ENCODE data around the gene TMEM256. TPM values are rescaled to one million over a fixed set of nuclear protein-coding genes. Genes with fewer than 3 reads are reported as not detected.

Gene TMEM256
- total RNA-seq, 1 donor from 2014 or later = 66.9 TPM

DNA sequence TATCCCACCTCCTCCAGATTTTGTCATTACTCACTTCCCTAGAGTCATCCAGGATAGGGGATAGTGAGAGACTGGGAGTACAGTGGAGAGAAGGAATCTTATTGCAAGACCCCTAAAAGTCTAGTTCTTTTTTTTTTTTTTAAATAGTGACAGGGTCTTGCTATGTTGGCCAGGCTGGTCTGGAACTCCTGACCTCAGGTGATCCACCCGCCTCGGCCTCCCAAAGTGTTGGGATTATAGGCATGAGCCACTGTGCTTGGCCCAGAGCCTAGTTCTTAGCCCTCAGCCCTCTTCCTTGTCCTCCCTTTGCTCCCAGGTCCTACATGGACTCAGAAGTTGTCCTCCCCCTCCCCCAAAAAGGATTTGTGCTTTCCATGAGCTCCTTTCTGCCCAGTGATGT is 38.2 kb upstream of the TMEM256 start:
- no peaks in the 10 kb centered on the region for H3K36me3 ChIP-seq (ENCODE audit: control insufficient read depth, insufficient read depth, low read length)
- no peak for TF ChIP-seq CTCF (IDR thresholded peaks at IDR 0.05; ENCODE audit: insufficient read depth, low read length, poor library complexity, severe bottlenecking)
- DNase-seq (ENCODE audit: low read depth) = no peak
- H3K4me3 ChIP-seq (ENCODE audit: low read depth, low read length) = no peak overlapping the region
- peaks cover 2% of the 10 kb centered on the region for H3K27me3 ChIP-seq (ENCODE audit: control insufficient read depth, insufficient read depth, low read length)

- Histone ChIP-seq H3K4me3 (ENCODE audit: low read depth, low read length) (no peak overlapping the region), H3K27me3 (ENCODE audit: control insufficient read depth, insufficient read depth, low read length) (peaks cover 2% of the 10 kb centered on the region), H3K36me3 (ENCODE audit: control insufficient read depth, insufficient read depth, low read length) (no peaks in the 10 kb centered on the region)
- DNase-seq (ENCODE audit: low read depth) = no peak
- no peak for TF ChIP-seq CTCF (IDR thresholded peaks at IDR 0.05; ENCODE audit: insufficient read depth, low read length, poor library complexity, severe bottlenecking)
Measured at GRCh38 chr17:7441266-7441665, 37.4 kb upstream of the TMEM256 start.

- Histone ChIP-seq H3K27me3 (ENCODE audit: control insufficient read depth, insufficient read depth, low read length) (peaks cover 2% of the 10 kb centered on the region), H3K4me3 (ENCODE audit: low read depth, low read length) (peak overlapping the region; percentile 51), H3K36me3 (ENCODE audit: control insufficient read depth, insufficient read depth, low read length) (no peaks in the 10 kb centered on the region)
- no peak for TF ChIP-seq CTCF (IDR thresholded peaks at IDR 0.05; ENCODE audit: insufficient read depth, low read length, poor library complexity, severe bottlenecking)
- DNase-seq (ENCODE audit: low read depth) = no peak
Measured at GRCh38 chr17:7440834-7441195, 36.9 kb upstream of the TMEM256 start.

- no peak for DNase-seq (ENCODE audit: low read depth)
Measured at GRCh38 chr17:7440113-7440833, 36.4 kb upstream of the TMEM256 start.

DNA sequence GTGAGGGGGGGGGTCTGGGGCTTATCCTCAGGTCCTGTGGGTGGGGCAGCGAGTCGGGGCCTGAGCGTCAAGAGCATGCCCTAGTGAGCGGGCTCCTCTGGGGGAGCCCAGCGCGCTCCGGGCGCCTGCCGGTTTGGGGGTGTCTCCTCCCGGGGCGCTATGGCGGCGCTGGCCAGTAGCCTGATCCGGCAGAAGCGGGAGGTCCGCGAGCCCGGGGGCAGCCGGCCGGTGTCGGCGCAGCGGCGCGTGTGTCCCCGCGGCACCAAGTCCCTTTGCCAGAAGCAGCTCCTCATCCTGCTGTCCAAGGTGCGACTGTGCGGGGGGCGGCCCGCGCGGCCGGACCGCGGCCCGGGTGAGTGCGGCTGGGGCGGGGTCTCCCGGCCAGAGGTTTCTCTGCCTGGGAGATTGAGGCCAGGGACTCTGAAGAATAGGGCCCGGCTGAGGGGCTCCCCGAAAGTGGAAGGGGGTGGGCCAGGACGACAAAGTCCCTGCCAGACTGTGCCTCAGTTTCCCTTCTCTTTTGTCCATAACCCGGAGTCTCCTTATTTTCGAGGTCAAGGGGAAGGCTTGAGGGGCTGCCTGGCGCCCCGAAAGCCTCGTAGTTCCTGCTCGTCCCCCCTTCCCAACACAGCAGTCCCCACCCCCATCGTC is 35.7 kb upstream of the TMEM256 start, which contains the start of gene FGF11:
FGF11 (plus strand) TSS at position 51 of the 651 bp plus-strand sequence; CDS start at position 160, 109 bp downstream.
- peaks cover 2% of the 10 kb centered on the region for H3K27me3 ChIP-seq (ENCODE audit: control insufficient read depth, insufficient read depth, low read length)
- peak within 1 kb of the TSS; percentile 51 for H3K4me3 ChIP-seq (ENCODE audit: low read depth, low read length)
- no peaks in the 10 kb centered on the region for H3K36me3 ChIP-seq (ENCODE audit: control insufficient read depth, insufficient read depth, low read length)
- no peak for TF ChIP-seq CTCF (IDR thresholded peaks at IDR 0.05; ENCODE audit: insufficient read depth, low read length, poor library complexity, severe bottlenecking)
- DNase-seq (ENCODE audit: low read depth) = no peak

More at GRCh38 chr17:7440113-7440833, 36.4 kb upstream of the TMEM256 start:
- TF ChIP-seq CTCF (IDR thresholded peaks at IDR 0.05; ENCODE audit: insufficient read depth, low read length, poor library complexity, severe bottlenecking) = no peak
- H3K27me3 ChIP-seq (ENCODE audit: control insufficient read depth, insufficient read depth, low read length) = peaks cover 2% of the 10 kb centered on the region
- peak overlapping the region; percentile 51 for H3K4me3 ChIP-seq (ENCODE audit: low read depth, low read length)
- H3K36me3 ChIP-seq (ENCODE audit: control insufficient read depth, insufficient read depth, low read length) = no peaks in the 10 kb centered on the region

All from kidney epithelial cell (primary cell).